ENCODE measurements around the gene S100A4.

Gene S100A4

GRCh38 chr1:153506386-153506785 lies 39.2 kb downstream of the S100A4 start:
- no peak for TF ChIP-seq CTCF (IDR thresholded peaks at IDR 0.05; ENCODE audit: extremely low read depth, missing control alignments)

GRCh38 chr1:153505576-153505975 lies 40.0 kb downstream of the S100A4 start:
- DNase-seq (ENCODE audit: low spot score), result no peak
- TF ChIP-seq CTCF (IDR thresholded peaks at IDR 0.05; ENCODE audit: extremely low read depth, missing control alignments), result no peak

More at GRCh38 chr1:153506386-153506785, 39.2 kb downstream of the S100A4 start:
- no peak for DNase-seq (ENCODE audit: low spot score)

GRCh38 chr1:153503766-153504165 lies 41.8 kb downstream of the S100A4 start:
- DNase-seq (ENCODE audit: low spot score), result no peak
- no peak for TF ChIP-seq CTCF (IDR thresholded peaks at IDR 0.05; ENCODE audit: extremely low read depth, missing control alignments)

- no peak for TF ChIP-seq CTCF (IDR thresholded peaks at IDR 0.05; ENCODE audit: extremely low read depth, missing control alignments)
- DNase-seq (ENCODE audit: low spot score), result no peak
Observed at GRCh38 chr1:153498746-153499145, 46.9 kb downstream of the S100A4 start.

GRCh38 chr1:153495536-153495935 lies 50.1 kb downstream of the S100A4 start:
- no peak for DNase-seq (ENCODE audit: low spot score)
- no peak for TF ChIP-seq CTCF (IDR thresholded peaks at IDR 0.05; ENCODE audit: extremely low read depth, missing control alignments)

- peak; percentile 66 for DNase-seq (ENCODE audit: low spot score)
- peak; percentile 63 for TF ChIP-seq CTCF (IDR thresholded peaks at IDR 0.05; ENCODE audit: extremely low read depth, missing control alignments)
Observed at GRCh38 chr1:153494976-153495535, 50.5 kb downstream of the S100A4 start.

Data from GM20000 (cell line).